NCI-H510A treated with DMSO at 0.1 percent for 48 hours (cell line): ENCODE measurements around the gene AADAC.
A peak's percentile ranks its signal among the peaks of the same experiment; 100 is the strongest.
"Not testable (repeated sequence)": the region's sequence is repeated elsewhere in the genome, so short reads cannot be mapped to it uniquely, and the experiment has no call there.

ENCODE experiments used
- DNase-seq: peaks from one replicate; lab custom pipeline; 2025; lab: John Stamatoyannopoulos, UW

The AADAC gene

GRCh38 chr3:151798466-151798865 is 15.4 kb upstream of the AADAC start:
- no peak for DNase-seq

- DNase-seq = no peak
These were observed 13.5 kb upstream of the AADAC start for GRCh38 chr3:151800431-151800830.

GRCh38 chr3:151804267-151804666 is 9.6 kb upstream of the AADAC start:
- no peak for DNase-seq

- DNase-seq = no peak
These were observed 7.1 kb upstream of the AADAC start for GRCh38 chr3:151806838-151807237.

- not testable (repeated sequence) for DNase-seq
These were observed 5.0 kb upstream of the AADAC start for GRCh38 chr3:151808926-151809325.

- DNase-seq = no peak
These were observed 2.4 kb upstream of the AADAC start for GRCh38 chr3:151811474-151811873.

GRCh38 chr3:151814588-151814987 is 672 bp downstream of the AADAC start:
- no peak for DNase-seq

GRCh38 chr3:151816091-151816604 is 2.2 kb downstream of the AADAC start:
- DNase-seq = peak; percentile 67

GRCh38 chr3:151817473-151817872 is 3.6 kb downstream of the AADAC start:
- no peak for DNase-seq

GRCh38 chr3:151818361-151818760 is 4.4 kb downstream of the AADAC start:
- no peak for DNase-seq

GRCh38 chr3:151819910-151820309 is 6.0 kb downstream of the AADAC start:
- DNase-seq = no peak

- DNase-seq = no peak
These were observed 13.9 kb downstream of the AADAC start for GRCh38 chr3:151827816-151828215.

GRCh38 chr3:151835751-151836525 is 22.0 kb downstream of the AADAC start:
- no peak for DNase-seq

GRCh38 chr3:151837057-151837456 is 23.1 kb downstream of the AADAC start:
- DNase-seq = no peak

GRCh38 chr3:151838574-151839312 is 24.8 kb downstream of the AADAC start:
- peak; percentile 70 for DNase-seq

- DNase-seq = no peak
These were observed 25.4 kb downstream of the AADAC start for GRCh38 chr3:151839313-151839631.

GRCh38 chr3:151841801-151842200 is 27.9 kb downstream of the AADAC start:
- no peak for DNase-seq

GRCh38 chr3:151843275-151843674 is 29.4 kb downstream of the AADAC start:
- DNase-seq = no peak

- no peak for DNase-seq
These were observed 31.5 kb downstream of the AADAC start for GRCh38 chr3:151845306-151845905.

- DNase-seq = not testable (repeated sequence)
These were observed 36.1 kb downstream of the AADAC start for GRCh38 chr3:151850065-151850464.

- DNase-seq = no peak
These were observed 38.3 kb downstream of the AADAC start for GRCh38 chr3:151852074-151852811.

GRCh38 chr3:151856118-151856517 is 42.2 kb downstream of the AADAC start:
- DNase-seq = no peak
